MV-4-11 (cell line): ENCODE data around the gene ATOH8.

ENCODE experiments used
- DNase-seq: peaks from one replicate; lab custom pipeline; 2025; lab: John Stamatoyannopoulos, UW

The ATOH8 gene

GRCh38 chr2:85736456-85737355 lies 17.1 kb upstream of the ATOH8 start:
- no peak for DNase-seq

- DNase-seq: no peak
Observed at GRCh38 chr2:85737481-85737880, 16.3 kb upstream of the ATOH8 start.

DNA sequence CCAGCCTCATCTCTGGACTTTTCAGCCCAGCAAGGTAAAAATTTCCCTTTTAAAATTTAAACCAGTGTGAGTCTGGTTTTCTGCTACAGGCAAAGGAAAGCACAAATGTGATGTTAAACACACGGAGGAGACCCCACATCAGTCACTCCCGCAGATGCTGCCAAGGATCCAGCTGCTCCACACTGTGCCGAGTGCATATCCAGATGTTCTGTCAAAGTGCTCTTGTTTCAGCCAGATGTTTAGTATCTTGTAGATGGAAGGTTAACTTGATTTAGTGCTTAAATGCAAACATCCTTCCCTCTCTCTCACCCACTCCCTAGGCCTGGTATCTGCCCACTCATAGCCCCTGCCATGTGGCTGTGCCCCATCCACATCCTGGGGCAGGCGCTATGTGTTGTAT lies 15.8 kb upstream of the ATOH8 start:
- no peak for DNase-seq

- no peak for DNase-seq
Observed at GRCh38 chr2:85740193-85740592, 13.6 kb upstream of the ATOH8 start.

DNA sequence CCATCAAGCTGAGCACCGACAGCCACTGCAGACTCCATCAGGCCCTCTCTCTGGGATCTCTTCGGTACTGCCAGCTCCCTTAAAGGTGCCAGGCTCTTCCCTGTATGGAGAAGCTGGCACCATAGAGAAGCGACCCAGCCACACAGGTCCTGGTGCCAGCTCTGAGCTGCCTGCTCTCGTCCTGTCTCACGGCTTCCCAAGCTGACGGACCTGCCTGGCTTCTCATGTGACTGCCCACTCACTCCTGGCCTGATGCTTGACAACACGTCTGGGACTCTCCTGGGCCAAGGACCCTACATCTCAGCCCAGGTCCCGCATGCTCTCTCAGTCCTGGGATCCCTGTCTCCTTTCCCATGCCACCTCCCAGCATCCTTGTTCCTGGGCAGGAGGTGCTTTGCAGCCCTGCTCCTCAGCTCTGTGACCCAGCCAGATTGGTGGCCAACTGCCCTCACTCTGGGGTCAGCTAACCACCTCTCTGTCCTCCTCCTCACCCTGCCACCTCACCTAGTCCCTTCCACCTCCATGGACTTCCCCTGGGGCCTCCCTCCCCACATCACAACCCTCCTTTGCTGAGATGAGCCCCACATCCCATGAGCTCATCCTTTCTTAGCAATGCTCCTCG lies 12.5 kb upstream of the ATOH8 start:
- no peak for DNase-seq

DNA sequence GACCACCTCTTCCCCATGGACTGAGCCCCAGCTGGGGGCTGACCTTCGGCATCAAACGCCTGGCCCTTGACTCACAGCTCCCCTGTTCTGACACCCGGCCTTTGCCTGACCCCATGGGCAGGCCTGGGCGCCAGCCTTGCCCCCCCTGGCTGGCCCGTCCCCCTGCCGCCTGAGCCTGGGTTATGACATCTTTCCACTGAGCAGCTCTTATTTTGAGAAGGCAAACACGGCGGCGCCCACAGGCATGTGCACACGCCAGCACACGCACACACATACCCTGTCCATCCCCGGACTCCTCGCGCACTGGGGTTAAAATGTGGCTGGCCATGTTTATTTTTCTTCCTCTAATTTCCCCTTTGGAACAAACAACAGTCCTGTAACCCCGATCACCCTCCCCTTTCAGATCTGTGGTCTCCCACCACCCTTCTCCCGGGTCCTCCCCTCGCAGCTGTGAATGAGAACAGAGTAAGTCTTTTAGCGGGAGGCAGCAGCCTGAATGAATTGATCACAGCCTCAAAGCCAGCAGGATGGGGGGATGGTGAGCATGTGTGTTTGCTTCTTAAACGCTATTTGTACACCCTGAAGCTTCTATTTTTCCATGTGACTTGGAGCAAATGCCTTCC lies 11.8 kb upstream of the ATOH8 start:
- DNase-seq: peak; percentile 60

GRCh38 chr2:85743304-85743978 lies 10.3 kb upstream of the ATOH8 start:
- DNase-seq: no peak

GRCh38 chr2:85744055-85744454 lies 9.7 kb upstream of the ATOH8 start:
- DNase-seq: no peak

- peak; percentile 82 for DNase-seq
Observed at GRCh38 chr2:85744741-85745601, 8.8 kb upstream of the ATOH8 start.

GRCh38 chr2:85745619-85746018 lies 8.2 kb upstream of the ATOH8 start:
- DNase-seq: peak; percentile 41

DNA sequence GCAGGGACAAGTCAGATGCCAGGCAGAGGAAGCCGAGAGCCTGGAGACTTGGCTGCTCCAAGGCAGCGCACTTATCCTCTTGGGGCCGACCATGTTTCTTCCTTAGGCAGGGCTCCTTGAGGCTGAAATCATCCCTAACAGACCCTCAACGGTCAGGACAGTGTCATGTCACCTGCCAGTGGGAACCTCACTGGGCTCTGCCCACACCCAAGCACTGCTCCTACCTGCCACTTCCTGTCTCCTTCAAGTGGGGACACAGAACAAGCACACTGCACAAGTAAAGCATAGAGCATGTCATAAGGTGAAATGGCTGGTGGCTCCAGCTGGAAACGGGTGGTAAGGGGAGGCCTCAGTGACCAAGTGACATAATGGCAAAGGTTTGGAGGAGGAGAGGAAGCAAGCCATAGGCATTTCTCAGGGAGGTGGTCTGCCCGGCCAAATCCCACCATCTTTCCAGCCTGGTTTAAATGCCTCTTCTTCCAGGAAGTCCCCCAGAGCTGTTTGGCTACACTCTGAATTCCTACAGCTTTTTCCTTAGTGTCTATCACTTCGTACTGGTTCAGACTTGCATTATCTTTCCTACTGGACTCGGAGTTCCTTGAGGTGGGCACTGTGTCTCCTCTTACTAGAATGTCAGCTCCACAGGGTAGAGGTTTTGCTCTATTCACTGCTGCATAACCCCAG lies 7.3 kb upstream of the ATOH8 start:
- no peak for DNase-seq

GRCh38 chr2:85747441-85747840 lies 6.3 kb upstream of the ATOH8 start:
- DNase-seq: no peak

DNA sequence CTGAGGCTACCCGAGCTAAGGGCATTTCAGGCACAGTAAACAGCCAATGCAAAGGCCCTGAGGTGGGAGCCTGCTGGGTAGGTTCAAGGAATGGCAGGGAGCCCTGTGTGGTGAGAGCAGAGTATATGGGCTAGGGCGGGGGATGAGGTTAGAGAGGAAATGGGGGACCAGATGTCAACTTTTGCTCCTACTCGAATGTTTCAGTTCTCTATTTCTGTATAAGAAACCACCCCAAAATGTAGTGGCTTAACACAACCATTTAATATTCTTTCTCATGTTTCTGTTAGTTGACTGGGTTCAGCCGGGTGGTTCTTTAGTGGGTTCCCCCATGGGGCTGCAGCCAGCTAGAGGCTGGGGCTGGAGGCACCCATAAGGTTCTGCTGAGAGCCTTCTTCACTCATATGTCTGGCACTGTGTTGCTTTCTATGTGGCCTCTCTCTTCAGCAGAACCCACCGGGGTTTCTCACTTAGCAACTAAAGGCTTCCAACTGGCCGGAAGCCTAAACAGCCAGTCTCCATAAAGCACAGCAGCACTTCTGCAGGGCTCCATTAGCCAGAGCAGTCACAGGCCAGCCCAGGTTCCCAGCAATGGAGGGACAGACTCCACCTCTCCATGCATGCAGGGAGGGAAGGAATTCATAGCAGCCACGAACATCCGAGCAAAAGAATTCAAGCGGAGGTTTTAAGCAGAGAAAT lies 5.6 kb upstream of the ATOH8 start:
- peak; percentile 94 for DNase-seq

- DNase-seq: no peak
Observed at GRCh38 chr2:85748985-85749875, 4.6 kb upstream of the ATOH8 start.

DNA sequence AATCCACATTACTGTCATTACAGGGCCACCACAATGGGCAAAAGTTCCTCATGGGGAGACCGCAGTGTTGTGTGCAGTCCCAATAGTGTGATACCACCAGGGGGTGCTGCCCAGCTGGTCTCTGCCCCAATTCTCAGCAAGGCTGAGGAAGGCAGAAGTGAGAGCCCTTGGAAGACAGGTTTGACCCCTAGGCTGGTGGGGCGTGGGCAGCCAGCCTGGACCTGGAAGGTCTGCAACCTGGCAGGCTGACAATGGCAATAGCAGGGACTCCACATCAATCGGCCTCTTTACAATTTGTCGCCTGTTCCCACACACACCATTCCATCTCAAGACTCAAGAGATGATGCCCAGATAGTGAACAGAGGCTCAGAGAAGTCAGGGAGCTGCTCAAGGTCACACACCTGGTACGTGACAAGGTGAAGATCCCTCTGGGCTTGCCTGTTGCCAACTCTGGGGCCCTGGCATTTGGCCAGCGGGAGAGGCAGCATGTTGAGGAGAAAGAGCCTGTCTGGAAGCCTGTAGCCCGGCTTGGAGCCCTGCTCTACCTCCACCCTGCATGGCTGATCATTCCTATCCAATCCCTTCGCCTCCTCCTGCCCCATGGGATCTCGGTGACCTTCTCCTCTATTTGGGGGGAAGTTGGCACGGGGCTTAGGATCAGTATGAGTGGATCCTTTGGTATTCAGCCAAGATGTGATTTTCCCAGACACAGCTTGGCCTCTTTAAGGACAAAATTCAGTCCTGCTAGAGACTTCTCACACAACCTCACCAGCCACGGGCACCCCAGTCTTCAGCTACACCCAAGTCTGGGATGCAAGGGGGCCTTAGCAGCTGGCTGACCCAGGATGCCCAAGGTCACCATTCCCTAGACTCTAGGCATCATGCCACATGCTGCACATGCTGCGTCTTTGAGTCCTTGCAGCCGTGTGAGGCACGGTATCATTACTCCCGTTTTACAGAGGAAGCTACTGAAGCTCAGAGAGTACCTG lies 2.9 kb upstream of the ATOH8 start:
- DNase-seq: peak; percentile 84

- no peak for DNase-seq
Observed at GRCh38 chr2:85751627-85752026, 2.2 kb upstream of the ATOH8 start.

DNA sequence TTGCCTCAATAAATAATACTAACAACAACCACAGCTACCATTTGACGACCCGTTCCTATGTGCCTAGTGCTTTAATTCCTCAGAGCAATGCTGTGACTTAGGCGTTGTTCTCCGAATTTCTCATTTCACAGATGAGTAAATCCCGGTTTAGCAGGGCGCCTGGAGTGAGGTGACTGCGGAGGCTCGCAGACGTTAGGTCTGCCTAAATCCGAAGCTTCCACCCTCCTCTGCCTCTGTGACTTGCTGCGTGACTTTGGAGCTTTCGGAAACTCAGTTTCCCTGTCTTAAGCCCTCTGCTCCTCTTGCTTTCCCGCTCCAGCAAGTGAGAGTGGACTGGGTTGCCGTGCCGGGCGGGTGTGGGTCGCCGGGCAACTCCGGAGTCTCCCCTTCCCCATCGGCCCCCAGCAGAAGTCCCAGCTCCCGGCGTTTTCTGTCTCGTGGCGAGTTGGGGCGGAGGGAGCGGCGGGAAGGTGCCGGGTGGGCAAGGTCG lies 711 bp upstream of the ATOH8 start:
- no peak for DNase-seq
